G401 (cell line): ENCODE results near the gene C11orf98. TPM values are rescaled to one million over a fixed set of nuclear protein-coding genes. Genes with fewer than 3 reads are reported as not detected.
"Not testable (repeated sequence)": the region's sequence is repeated elsewhere in the genome, so short reads cannot be mapped to it uniquely, and the experiment has no call there.

Source experiments
- DNase-seq: peaks from one replicate; pipeline ENCODE4 v3.0.0-alpha.2; 2015; ENCODE audit warnings: low spot score
- in situ Hi-C: cut with HindIII; loops from 2 replicates; pipeline ENCODE4 v1.10.0; 2016; ENCODE audit warnings: low sequenced_read_pairs, mixed read lengths
- total RNA-seq: library from RNA; depleted of rRNA; stranded (reverse); fragments of >200 nt; shearing (Covaris generic); gene quantifications from 2 replicates; pipeline ENCODE4 v1.2.3, GENCODE V29; 2014

The C11orf98 gene
- total RNA-seq, 1 experiment from 2014 or later = 157 TPM

DNA sequence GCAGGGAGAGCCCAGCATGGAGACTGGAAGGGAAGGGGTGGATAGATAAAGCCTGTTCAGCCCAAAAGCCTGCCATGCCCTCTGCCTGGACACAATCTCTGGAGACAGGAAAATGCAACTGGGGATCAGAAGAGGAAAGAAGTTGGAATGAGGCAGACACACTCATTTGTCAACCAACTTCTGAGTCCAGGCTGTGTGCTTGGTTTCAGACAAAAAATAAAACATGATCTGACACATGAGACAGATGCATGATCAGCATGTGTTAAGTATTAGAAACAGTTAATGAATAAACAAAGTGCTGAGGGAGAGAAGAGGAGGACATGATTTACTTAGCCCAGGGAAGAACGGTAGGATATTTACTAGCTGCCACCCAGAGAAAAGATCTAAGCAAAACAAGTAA, 23.5 kb upstream of the C11orf98 start:
- no peak for DNase-seq
- in situ Hi-C loops = no loop called here

DNA sequence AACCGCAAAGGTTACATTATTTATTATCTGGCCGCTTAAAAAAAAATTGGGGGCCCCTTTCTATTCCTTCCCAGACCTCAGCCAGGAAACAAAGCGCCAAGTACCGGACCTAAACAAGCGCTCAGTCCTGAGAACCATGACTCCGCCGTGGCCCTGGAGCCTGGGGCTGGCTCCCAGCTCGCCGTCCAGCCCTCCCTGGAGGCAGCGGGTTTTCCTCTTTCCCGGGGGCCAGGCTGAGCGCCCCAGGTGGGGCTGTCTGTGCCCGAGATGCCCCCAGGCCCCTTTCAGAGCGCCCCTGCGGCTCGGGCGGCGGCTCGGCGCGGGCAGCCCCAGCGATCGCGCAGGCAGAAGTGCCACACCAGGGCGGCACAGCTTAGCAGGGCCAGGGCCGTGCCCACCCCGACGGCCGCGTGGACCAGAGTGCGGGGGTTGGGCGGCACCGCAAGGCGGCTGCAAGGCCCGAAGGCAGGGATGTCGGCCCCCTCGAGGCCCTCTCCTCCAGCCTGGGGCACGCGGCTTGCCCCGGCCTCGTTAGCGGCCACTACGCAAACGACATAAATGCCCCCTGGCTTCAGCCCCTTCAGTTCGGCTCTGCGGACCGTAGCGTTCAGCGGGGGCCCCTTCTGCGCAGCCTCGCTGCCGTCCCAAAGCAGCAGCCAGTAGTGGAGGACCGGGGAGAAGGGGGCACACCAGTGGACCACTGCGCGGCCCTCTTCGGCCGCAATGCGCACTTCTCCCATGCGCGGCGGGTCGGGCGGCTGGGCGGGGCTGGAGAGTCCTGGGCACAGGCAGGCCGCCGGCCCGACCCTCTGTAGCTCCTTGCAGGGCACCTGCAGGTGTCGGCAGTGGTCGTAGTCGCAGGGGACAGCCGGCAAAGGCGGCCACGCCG, 22.7 kb upstream of the C11orf98 start:
- no peak for DNase-seq
- in situ Hi-C loops = no loop called here

DNA sequence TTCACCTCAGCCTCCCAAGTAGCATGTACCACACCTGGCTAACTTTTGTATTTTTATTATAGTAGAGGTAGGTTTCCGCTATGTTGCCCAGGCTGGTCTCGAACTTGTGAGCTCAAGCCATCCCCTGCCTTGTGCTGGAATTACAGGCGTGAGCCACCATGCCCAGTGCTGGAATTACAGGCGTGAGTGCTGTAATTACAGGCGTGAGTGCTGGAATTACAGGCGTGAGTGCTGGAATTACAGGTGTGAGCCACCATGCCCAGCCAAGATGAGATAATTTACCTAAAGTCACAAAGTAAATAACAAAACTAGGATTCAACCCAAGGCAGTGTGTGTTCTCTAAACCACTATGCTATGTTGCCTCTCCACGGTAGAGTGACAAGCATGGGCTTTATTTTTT, 17.5 kb upstream of the C11orf98 start:
- in situ Hi-C loops = no loop called here
- no peak for DNase-seq

DNA sequence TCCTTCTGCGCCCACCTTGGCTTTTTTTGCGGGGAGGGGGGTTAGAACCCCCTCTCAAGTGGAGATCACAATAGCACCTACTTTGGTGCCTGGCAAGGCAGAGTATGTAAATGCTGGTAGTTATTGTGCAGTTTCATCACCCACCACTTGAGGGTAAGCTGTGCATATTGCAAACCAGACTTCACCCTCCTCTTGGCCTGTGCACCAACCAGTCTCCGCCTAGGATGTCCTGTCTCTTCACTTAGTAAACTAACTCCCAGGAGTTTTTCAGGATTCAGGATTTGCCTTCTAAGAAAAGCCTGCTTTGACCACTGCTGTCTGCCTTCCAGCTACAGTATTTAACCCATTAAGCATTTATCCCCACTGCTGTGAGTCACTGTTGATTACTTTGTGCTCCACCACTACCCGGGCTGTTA, 15.8 kb upstream of the C11orf98 start:
- in situ Hi-C loops = no loop called here
- DNase-seq = peak; percentile 52

DNA sequence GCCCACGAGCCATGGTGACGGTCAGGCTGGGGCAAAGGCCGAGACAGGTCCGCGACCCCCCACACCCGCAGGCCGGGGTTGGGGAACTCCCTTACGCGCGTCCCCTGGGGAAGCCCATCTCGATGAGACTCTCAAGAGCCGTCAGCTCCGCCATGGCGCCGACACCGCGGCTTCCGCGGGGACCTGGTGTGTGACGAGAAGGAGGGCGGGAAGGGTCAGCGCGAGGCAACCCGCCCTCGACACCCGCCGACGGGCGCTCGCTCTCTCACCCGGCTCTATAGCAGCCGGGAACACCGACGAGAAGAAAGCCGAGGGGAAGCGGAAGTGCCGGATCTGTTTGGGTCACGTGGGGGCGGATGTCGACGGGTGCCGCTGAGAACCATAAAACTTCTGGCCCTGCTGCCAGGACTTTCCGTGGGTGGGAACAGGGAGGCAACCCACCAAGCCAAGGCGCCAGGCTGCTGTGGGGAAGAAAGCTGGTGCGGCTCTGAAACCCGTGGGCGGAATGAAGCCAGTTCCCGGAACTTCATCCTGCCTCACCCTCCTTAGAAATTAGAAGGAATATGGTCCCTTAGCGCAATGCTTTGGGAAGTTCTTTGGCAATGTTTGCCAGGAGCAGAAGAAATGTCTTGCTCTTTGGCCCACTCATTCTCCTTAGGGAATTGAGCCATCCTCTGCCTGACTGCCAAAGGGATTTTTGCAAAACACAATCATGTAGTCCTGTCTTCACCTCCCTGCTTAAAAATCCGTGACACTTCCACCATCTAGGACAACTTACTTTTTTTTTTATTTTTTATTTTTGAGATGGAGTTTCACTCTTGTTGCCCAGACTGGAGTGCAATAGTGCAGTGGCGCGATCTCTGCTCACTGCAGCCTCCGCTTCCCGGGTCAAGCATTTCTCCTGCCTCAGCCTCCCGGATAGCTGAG, 14.0 kb upstream of the C11orf98 start, which contains the start of gene UBXN1:
TSS of gene UBXN1 (minus strand) at position 304 of the 927 bp plus-strand sequence. CDS start at position 154, 150 bp downstream.
- in situ Hi-C loops = no loop called here
- peak; percentile 89 for DNase-seq

DNA sequence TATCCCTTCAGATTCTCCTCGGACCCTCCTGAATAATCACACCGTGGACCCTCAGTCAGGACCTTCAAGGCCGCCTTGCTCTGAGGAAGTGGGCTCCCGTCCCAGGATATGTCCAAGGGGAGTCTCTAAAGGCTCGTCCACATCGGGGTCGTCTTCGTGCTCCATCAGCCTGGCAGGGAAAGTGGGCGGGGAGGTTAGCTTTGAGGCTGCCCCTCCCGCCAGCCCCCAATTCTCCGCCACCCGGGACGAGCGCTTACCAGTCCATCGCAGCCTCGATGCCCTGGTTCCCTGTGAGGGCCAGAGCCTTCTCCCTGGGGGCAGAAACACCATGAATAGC, 13.4 kb upstream of the C11orf98 start:
- in situ Hi-C loops = no loop called here
- DNase-seq = no peak

GRCh38 chr11:62677714-62678113, 12.7 kb upstream of the C11orf98 start:
- DNase-seq = no peak
- in situ Hi-C loops = no loop called here

DNA sequence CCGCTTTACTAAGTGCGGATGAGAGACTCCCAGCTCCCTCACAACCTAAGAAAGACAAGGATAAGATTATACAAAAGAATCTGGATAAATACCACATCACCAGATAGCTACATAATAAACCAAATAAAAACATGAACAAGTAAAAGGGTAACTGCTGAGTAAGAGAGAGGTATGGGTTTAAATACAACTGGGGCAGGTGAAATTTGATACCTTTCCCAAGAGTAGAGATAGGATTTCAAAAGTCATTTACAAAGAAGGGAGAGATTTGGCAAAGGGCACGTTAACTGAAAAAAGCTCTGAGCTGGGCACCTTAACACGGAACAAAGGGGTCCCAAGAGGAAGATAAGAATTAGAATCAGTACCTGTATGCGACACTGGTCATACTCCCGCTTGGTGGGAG, 12.1 kb upstream of the C11orf98 start:
- no peak for DNase-seq
- in situ Hi-C loops = no loop called here

- no peak for DNase-seq
- in situ Hi-C loops = no loop called here
Measured at GRCh38 chr11:62676698-62677097, 11.7 kb upstream of the C11orf98 start.

- DNase-seq, in situ Hi-C loops: not testable (repeated sequence)
Measured at GRCh38 chr11:62675415-62675814, 10.4 kb upstream of the C11orf98 start.

DNA sequence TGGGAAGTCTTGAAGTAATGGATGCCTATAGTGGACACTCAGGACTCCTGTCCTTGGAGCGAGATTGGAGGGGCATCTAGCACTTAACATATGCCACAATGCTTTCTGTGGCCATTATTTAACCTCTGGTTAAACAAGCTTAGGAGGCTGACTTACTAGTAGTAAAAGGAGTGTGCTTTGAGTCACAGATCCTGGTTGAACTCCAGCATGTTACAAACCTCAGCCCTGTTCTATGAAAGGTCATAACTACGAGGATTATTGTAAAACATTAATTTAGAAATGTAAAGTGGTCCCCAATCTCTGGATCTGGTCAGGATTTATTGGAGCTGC, 8.2 kb upstream of the C11orf98 start:
- no peak for DNase-seq
- in situ Hi-C loops = loop anchor here (5.0 kb wide), 2 partner anchors 39 to 76 kb away; no protein-coding TSS in a partner anchor

DNA sequence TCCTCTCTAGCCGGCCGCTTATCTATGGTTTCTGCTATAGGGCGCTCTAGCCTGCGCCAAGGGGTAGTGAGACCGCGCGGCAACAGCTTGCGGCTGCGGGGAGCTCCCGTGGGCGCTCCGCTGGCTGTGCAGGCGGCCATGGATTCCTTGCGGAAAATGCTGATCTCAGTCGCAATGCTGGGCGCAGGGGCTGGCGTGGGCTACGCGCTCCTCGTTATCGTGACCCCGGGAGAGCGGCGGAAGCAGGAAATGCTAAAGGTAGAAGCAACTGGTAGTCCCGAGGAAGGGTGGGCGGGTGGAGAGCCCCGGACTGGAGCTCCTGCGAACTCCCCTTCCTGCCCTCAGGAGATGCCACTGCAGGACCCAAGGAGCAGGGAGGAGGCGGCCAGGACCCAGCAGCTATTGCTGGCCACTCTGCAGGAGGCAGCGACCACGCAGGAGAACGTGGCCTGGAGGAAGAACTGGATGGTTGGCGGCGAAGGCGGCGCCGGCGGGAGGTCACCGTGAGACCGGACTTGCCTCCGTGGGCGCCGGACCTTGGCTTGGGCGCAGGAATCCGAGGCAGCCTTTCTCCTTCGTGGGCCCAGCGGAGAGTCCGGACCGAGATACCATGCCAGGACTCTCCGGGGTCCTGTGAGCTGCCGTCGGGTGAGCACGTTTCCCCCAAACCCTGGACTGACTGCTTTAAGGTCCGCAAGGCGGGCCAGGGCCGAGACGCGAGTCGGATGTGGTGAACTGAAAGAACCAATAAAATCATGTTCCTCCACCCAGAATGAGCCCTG, 6.8 kb upstream of the C11orf98 start, which contains the start of the genes LBHD1 and UQCC3:
TSS of gene LBHD1 (minus strand) at position 660 of the 782 bp plus-strand sequence. CDS start 2,236 bp downstream, outside the sequence.
TSS of gene UQCC3 (plus strand) at position 66 of the 782 bp plus-strand sequence. CDS start at position 139, 73 bp downstream.
- in situ Hi-C loops = loop anchor here (5.0 kb wide), 2 partner anchors 41 to 74 kb away; no protein-coding TSS in a partner anchor
- DNase-seq = peak; percentile 93

GRCh38 chr11:62671236-62671607, 6.2 kb upstream of the C11orf98 start:
- DNase-seq = no peak
- in situ Hi-C loops = loop anchor here (5.0 kb wide), 2 partner anchors 41 to 74 kb away; no protein-coding TSS in a partner anchor

DNA sequence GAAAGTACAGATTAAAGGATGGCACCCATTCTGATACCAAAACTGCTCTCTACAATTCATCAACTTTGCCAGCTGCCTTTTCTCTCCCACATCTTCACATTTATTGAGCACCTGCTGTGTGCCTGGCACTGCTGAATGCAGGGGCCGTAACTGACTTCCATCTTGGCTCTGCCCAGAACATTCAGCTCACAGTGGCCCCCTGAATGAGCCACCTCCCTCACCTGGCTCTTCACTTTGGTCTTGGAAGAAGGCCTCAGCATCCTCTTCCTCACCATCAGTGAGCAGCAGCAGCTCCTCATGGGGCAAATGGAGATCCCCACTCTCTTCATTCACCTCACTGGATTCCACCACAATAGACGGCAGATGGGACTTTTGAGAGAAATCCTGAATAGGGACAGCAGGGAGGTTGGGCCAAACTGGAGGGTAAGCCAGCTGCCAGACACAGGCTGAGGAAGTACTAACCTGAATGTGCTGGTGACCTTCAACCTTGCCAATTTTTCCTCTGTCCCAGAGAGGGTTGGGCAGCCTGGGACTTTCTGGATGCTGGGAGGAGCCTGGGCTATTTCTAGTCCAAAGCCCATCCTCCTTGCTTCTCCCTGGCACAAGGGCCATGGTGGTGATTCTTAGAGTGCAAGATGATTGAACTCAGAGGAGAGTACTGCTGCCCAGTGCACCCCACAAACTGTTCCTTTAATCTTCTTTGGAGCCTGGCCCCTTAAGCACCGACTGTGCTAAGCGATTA, 4.6 kb upstream of the C11orf98 start:
- in situ Hi-C loops = loop anchor here (5.0 kb wide), 2 partner anchors 43 to 72 kb away; no protein-coding TSS in a partner anchor
- no peak for DNase-seq

GRCh38 chr11:62667460-62667859, 2.5 kb upstream of the C11orf98 start:
- no peak for DNase-seq
- in situ Hi-C loops = no loop called here

- in situ Hi-C loops = no loop called here
- no peak for DNase-seq
Measured at GRCh38 chr11:62666259-62666926, 1.4 kb upstream of the C11orf98 start.

- peak; percentile 71 for DNase-seq
- in situ Hi-C loops = no loop called here
Measured at GRCh38 chr11:62665599-62666258, 719 bp upstream of the C11orf98 start.
